Esophagus muscularis mucosa (tissue), 4 donors: ENCODE data around the gene HBZ.

Experiments
- CTCF ChIP-seq, 3 experiments: fragments of 200-600 bp in 2 of 3; fragments of 450-650 bp in 1 of 3; sonication (generic) in 2 of 3; IDR thresholded peaks; one replicate each; pipeline ENCODE4 v1.5.1; 2017 to 2019; ENCODE audit warnings: antibody characterized with exemption in 3 of 3, mild to moderate bottlenecking in 2 of 3, moderate library complexity in 1 of 3
- EP300 ChIP-seq: sonication (generic); formaldehyde crosslinking; IDR thresholded peaks from one replicate; pipeline ENCODE4 v1.6.1; 2017; ENCODE audit warnings: antibody characterized with exemption
- POLR2A ChIP-seq: fragments of 450-650 bp; IDR thresholded peaks from one replicate; pipeline ENCODE4 v1.6.1; 2017; ENCODE audit warnings: antibody characterized with exemption, moderate library complexity, mild to moderate bottlenecking, low read depth
- POLR2AphosphoS5 ChIP-seq, 2 donors: sonication (generic); formaldehyde crosslinking; IDR thresholded peaks; one replicate each; pipeline ENCODE4 v1.6.1; 2017; ENCODE audit warnings: antibody characterized with exemption in 2 of 2

- TF ChIP-seq CTCF (IDR thresholded peaks at IDR 0.05) (peak; percentile 9 to 27 (median 13)), POLR2A (no peak), POLR2AphosphoS5 (IDR thresholded peaks at IDR 0.05) (no peak), EP300 (no peak)
These were observed 27.7 kb downstream of the HBZ start, which contains the start of gene HBQ1 for GRCh38 chr16:180101-180675.
